Midbrain (tissue), 1 donor: ENCODE results near the gene SYT3.
"Not testable (repeated sequence)": the region's sequence is repeated elsewhere in the genome, so short reads cannot be mapped to it uniquely, and the experiment has no call there.

ENCODE experiments used
- DNase-seq: peaks from one replicate; lab custom pipeline; 2025; lab: John Stamatoyannopoulos, UW

The SYT3 gene

DNA sequence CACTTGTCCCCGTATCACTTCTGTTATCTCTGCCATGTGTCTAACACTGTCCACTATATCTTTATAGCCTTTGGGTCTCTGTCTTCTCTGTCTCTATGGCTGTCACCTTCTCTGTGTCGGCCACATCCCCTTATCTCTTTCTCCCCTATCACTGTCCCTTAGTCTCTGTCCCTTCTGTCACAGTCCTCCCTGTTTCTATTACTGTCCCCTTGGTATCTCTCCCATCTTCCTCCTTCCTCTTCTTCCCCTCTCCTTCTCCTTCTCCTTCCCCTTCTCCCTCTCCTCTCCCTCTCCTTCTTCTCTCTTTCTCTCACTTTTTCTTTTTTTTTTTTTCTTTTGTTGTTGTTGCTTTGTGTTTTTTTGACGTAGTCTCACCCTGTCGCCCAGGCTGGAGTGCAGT is 36.7 kb downstream of the SYT3 start:
- no peak for DNase-seq

DNA sequence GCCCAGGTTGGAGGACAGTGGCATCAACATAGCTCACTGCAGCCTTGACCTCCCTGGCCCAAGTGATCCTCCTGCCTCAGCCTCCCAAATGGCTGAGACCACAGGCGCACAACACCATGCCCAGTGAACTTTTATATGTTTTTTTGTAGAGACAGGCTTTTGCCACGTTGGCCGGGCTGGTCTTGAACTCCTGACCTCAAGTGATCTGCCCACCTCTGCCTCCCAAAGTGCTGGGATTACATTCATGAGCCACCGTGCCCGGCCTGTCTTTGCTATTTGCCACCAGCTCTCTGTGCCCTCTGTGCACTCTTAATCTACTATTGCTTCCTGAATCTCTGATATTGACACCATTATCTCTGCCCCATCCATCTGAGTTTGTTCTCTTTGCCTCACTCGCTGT is 37.2 kb downstream of the SYT3 start:
- no peak for DNase-seq

GRCh38 chr19:50602089-50602422 is 37.6 kb downstream of the SYT3 start:
- no peak for DNase-seq

DNA sequence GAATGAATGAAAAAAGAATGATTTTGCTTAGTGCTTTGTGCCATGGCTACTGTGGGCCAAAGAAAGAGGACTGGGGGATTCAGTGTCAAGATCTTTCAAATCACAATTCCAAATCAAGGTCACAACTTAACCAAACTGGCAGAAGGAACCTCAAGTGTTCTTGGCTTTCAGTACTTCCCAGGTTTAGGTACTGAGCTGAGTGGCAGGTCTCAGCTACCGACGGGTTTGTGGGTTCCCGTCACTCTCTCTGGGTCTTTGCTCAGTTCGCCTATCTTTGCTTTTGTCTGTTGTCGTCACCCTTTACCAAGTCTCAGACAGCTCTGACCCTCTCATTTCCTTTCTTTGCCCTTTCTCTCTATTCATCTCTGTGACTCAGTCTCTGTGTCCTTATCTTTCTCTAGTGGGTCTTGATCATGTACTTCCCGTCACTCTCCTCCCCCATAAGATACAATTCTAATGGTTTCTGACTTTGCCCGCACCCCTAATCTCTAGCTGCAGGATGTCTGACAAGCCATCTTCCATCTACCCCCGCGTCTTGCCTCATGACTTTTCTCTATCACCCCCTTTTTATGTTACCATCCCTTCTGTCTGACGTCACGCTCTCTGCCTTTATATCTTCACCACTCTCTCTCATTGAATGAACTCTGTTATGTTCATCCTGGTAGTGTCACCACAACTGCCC is 38.1 kb downstream of the SYT3 start:
- no peak for DNase-seq

GRCh38 chr19:50599427-50599826 is 40.3 kb downstream of the SYT3 start:
- no peak for DNase-seq

- DNase-seq = no peak
Observed at GRCh38 chr19:50590191-50590590, 49.5 kb downstream of the SYT3 start.

GRCh38 chr19:50581795-50582660 is 57.7 kb downstream of the SYT3 start:
- DNase-seq = not testable (repeated sequence)

- no peak for DNase-seq
Observed at GRCh38 chr19:50580970-50581634, 58.6 kb downstream of the SYT3 start.

DNA sequence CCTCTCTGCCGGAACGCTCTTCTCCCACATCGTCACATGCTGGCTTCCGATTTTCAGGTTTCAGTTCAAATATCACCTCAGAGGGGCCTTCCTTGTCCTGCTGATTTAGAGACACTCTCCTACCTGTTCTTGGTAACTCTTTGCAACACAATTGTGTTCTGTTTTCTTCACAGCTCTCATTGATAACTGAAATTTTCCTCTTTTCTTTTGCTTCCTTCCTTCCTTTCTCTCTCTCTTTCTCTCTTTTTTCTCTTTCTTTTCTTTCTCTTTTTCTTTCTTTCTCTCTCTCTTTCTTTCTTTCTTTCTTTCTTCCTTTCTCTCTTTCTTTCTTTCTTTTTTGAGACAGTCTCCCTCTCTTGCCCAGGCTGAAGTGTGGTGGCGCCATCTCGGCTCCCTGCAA is 59.4 kb downstream of the SYT3 start:
- DNase-seq = no peak

GRCh38 chr19:50576769-50577168 is 62.9 kb downstream of the SYT3 start:
- not testable (repeated sequence) for DNase-seq

GRCh38 chr19:50573741-50574461 is 65.8 kb downstream of the SYT3 start:
- DNase-seq = no peak
